Raji (cell line): Measurements from ENCODE around the gene LARP4B.

Source experiments
- POLR2A ChIP-seq: IDR thresholded peaks from 2 replicates; pipeline ENCODE4 v1.6.1; 2011; ENCODE audit warnings: low read depth, low read length, control low read depth; ENCODE audit not compliant: insufficient read depth

LARP4B gene

GRCh38 chr10:843703-844102, 87.8 kb downstream of the LARP4B start:
- TF ChIP-seq POLR2A = no peak

- TF ChIP-seq POLR2A = no peak
Measured at GRCh38 chr10:842795-843194, 88.7 kb downstream of the LARP4B start.

- no peak for TF ChIP-seq POLR2A
Measured at GRCh38 chr10:841535-841934, 90.0 kb downstream of the LARP4B start.

DNA sequence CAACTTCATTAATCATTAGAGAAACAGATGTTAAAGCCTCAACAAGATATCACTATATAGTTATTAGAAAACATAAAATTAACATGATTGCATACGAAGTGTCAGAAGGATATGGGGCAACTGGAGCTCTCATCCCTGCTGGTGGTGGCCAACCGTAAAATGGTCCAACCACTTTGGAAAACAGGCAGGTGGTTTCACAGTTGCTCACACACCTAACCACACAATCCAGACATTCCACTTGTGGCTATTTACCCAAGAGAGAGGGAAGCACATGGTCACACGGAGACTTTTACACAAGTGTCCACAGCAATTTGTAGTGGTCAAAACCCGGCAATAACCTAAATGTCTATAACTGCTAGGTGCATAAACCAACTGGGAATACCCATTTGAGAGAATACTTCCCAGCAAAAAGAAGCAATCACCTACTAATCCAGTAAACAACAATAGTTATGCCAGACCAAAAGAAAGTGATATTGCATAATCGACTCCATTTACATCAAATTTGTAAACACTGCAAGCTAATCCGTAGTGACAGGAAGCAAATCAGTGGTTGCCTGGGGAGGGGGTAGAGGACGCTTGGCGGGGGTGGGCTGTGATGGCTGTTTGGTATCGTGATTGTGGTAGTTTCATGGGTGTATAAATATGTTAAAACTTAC, 91.8 kb downstream of the LARP4B start:
- TF ChIP-seq POLR2A = no peak

DNA sequence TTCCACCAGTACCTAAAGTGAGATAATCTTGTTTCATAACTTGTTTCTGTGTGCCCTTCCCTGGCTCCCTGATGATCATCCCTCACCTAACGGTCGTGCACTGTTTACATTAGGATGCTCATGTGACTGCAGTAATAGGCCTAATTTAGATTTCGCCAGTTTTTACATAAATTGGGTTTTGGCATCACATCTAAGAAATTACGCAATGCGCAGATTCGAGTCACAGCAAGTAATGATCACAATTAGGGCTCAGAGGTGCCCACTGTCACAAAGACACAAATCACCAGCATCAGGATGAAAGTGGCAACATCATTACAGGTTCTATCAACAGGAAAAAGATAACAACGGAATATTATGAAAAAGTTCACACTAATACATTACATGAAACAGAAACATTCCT, 94.7 kb downstream of the LARP4B start:
- no peak for TF ChIP-seq POLR2A

DNA sequence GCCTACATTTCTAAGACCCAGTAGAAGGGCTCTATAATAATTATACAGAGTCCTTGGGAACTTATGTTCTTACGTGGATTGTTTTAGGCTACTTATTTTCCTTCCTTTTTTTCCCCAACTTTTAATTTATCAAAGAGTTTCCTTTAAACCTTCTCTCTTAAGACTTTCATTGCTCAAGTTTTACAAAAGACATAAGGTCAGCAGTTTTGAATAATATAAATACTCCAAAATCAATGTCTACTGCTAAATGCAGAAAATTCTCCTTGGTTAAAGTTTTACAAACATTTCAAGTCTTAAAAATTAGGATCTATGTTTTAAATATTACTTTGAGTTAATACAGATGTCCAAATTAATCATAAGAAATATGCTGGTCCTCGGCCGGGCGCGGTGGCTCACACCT, 97.0 kb downstream of the LARP4B start:
- no peak for TF ChIP-seq POLR2A

GRCh38 chr10:829241-829640, 102.3 kb downstream of the LARP4B start:
- no peak for TF ChIP-seq POLR2A

GRCh38 chr10:828191-828590, 103.3 kb downstream of the LARP4B start:
- TF ChIP-seq POLR2A = no peak

GRCh38 chr10:824946-825345, 106.6 kb downstream of the LARP4B start:
- no peak for TF ChIP-seq POLR2A

- no peak for TF ChIP-seq POLR2A
Measured at GRCh38 chr10:824497-824896, 107.0 kb downstream of the LARP4B start.

DNA sequence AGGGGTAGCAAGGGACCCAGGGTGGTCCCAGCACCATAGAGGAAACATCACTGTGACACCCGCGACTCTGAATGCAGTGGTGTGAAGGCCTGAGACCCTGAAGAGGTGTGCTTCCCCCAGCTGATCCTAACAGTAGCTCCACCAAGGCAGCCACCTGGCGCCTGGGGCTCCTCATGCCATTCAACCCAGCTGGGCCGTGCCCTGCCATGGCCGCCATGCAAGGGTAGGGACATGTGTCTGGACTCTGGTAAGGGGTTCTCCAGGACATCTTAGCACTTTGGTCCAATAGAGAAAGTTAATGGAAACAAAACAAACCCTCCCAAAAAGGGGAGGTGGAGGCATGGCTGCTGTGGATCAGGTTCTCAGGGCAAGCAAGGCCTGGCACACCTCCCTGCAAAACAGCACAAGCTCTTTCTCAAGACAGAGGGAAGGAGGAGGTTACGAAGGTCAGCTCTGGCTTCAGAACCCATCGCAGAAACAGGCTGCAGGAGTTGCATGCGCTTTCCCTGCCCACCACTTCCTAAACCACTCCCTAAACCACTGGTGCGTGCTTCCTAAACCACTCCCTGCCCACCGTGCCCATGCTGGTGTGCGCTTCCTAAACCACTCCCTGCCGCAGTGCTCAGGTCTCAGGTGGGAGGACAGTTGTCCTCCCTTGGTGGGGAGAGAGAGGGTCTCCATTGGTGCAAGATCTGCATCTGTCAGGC, 108.7 kb downstream of the LARP4B start:
- TF ChIP-seq POLR2A = no peak

DNA sequence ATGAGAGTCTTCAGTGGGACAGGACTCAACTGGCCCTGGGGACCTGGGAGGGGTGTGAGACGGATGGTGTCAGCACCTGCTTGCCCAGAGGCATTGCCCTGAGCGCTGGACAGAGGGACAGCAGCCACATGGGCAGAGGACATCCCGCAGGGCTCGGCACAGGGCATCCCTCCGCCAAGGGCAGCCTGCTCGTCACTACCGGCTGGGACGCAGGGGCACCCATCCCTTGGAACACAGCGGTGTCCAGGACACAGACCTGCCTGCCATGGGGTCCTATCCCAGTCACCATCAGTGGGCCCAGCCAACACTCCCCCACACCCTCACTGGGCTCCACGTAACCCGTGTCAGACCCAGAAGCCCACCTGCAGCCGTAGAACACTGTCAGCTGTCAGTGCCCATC, 109.3 kb downstream of the LARP4B start:
- no peak for TF ChIP-seq POLR2A

GRCh38 chr10:821322-821721, 110.2 kb downstream of the LARP4B start:
- TF ChIP-seq POLR2A = no peak

GRCh38 chr10:819816-820215, 111.7 kb downstream of the LARP4B start:
- no peak for TF ChIP-seq POLR2A

GRCh38 chr10:819326-819725, 112.2 kb downstream of the LARP4B start:
- no peak for TF ChIP-seq POLR2A

DNA sequence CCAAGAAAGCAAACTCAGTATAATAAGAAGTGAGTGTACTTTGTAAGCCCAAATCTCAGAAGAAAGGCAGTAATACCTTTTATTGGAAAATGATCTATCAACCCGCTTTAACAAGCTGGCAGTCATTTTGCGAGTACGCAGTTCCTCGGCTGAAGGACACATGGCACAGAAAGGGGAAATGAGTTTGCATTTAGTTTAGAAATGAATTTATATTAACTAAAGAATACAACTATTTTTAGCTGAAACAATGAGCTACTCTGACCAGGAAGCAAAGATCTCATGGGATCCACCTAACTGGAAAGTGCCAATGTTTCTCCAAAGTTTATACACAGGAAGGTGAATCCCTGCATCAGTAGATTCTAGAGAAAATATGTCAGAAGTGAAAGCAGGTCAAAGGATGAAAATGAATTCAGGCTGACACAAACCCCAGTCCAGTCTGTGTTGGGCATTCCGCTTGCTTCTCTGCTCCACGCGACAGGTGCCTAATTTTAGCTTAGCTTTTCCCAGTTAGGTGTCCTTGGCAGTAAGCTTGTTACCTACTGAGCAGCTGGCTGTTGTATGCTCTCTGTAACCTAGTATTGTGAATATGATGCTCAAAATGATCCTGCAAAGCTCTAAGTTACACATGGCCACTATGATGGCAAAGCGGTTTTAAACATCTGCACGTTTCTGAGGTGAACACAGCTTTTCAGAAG, 112.8 kb downstream of the LARP4B start:
- no peak for TF ChIP-seq POLR2A
